Measurements from ENCODE around the gene LRMDA. TPM values are rescaled to one million over a fixed set of nuclear protein-coding genes. Genes with fewer than 3 reads are reported as not detected.
A peak's percentile ranks its signal among the peaks of the same experiment; 100 is the strongest.

The LRMDA gene
- total RNA-seq, 1 experiment from 2014 or later, result 4.8 TPM

GRCh38 chr10:75395932-75396630 lies 35.3 kb upstream of the LRMDA start:
- Histone ChIP-seq H2AFZ (ENCODE audit: low read depth, low read length, poor library complexity, severe bottlenecking) (peak overlapping the region; percentile 84), H3K4me3 (replicated peaks in 1 of 2; ENCODE audit: low read depth in 1 of 2, low read length in 2 of 2) (peak overlapping the region; percentile 71 to 81)

More at GRCh38 chr10:75395932-75396630, 35.3 kb upstream of the LRMDA start:
- intact Hi-C loops (cut with micrococcal nuclease), result loop anchor here (1.0 to 2.0 kb wide), 4 partner anchors 120 to 1151 kb away; no protein-coding TSS in a partner anchor
- DNase-seq (ENCODE audit: low read depth, low spot score) (no peak), ATAC-seq (peak; percentile 23)
- TF ChIP-seq JUND (IDR thresholded peaks at IDR 0.05), result no peak
- TF ChIP-seq ZFX (IDR thresholded peaks at IDR 0.05), result peak; percentile 67; the same call in 1 of the 2 replicates
- no peak for TF ChIP-seq SP1 (IDR thresholded peaks at IDR 0.05; ENCODE audit: low read depth)
- TF ChIP-seq CEBPB (IDR thresholded peaks at IDR 0.05; ENCODE audit: low read depth), result no peak
- no peak for TF ChIP-seq EZH2 (IDR thresholded peaks at IDR 0.05)
- no peak for TF ChIP-seq CBX3 (IDR thresholded peaks at IDR 0.05; ENCODE audit: low read depth)
- TF ChIP-seq ATF3 (IDR thresholded peaks at IDR 0.05), result no peak
- no peak for TF ChIP-seq FOSL1 (IDR thresholded peaks at IDR 0.05; ENCODE audit: low read depth)
- no peak for TF ChIP-seq POLR2A (IDR thresholded peaks at IDR 0.05; ENCODE audit: borderline replicate concordance, extremely low read depth, insufficient read depth, insufficient read length)
- peak; percentile 72 for TF ChIP-seq YY1 (IDR thresholded peaks at IDR 0.05; ENCODE audit: extremely low read depth, insufficient replicate concordance, low read depth, low read length)
- Histone ChIP-seq H3K9me3 (ENCODE audit: control insufficient read depth in 1 of 2, insufficient read depth in 1 of 2, low read depth in 1 of 2, low read length in 2 of 2) (no peaks in the 10 kb centered on the region), H3K36me3 (ENCODE audit: control insufficient read depth in 1 of 2, insufficient read depth in 2 of 2, low read length in 2 of 2) (peaks cover 0 to 12% of the 10 kb centered on the region in 2 experiments; a peak in 2 of 4 replicates), H3K9ac (ENCODE audit: low read length) (peak overlapping the region; percentile 92), H3K9me2 (ENCODE audit: insufficient read depth) (no peaks in the 10 kb centered on the region), H3K79me2 (ENCODE audit: insufficient read depth, low read length) (peaks cover 49% of the 10 kb centered on the region), H3K4me1 (ENCODE audit: control insufficient read depth in 1 of 2, insufficient read depth in 2 of 2, low read length in 2 of 2) (peaks cover 15 to 37% of the 10 kb centered on the region in 2 experiments; a peak in 3 of 4 replicates), H3K27ac (ENCODE audit: low read depth, low read length) (peak overlapping the region; percentile 93), H3K27me3 (ENCODE audit: insufficient read depth, low read length) (no peaks in the 10 kb centered on the region), H4K20me1 (ENCODE audit: insufficient read depth) (no peaks in the 10 kb centered on the region), H3K4me2 (ENCODE audit: low read length) (peak overlapping the region; percentile 100)
- TSS peak; percentile 72 for BruUV-seq (replicated peaks)
- CTCF ChIA-PET, result interaction anchor here (0.6 to 2.8 kb wide), 18 partner anchors 9 to 907 kb away, joined by 3 to 26 read pairs (median 4); partner anchors contain the start of genes COMTD1 and LRMDA
- POLR2A ChIA-PET, result interaction anchor here (1.4 to 1.5 kb wide), 2 partner anchors 118 to 120 kb away, joined by 3 to 6 read pairs; no protein-coding TSS in a partner anchor
- RAD21 ChIA-PET (ENCODE audit: low non-redundant PET in 1 of 2, low total read pairs in 2 of 2, uncharacterized antibody in 2 of 2, unreplicated experiment in 2 of 2), result interaction anchor here in 1 of 2 experiments (1.6 kb wide), 1 partner anchor 120 kb away, joined by 7 read pairs; no protein-coding TSS in a partner anchor

All from HCT116 (cell line).